Measurements from ENCODE around the gene UMAD1.

GRCh38 chr7:7810380-7810779 is 169.8 kb downstream of the UMAD1 start:
- TF ChIP-seq CTCF (IDR thresholded peaks at IDR 0.05) (no peak), POLR2A (IDR thresholded peaks at IDR 0.05) (no peak)

Data from Peyer's patch (tissue), 4 donors.